NCI-H748 treated with DMSO at 0.1 percent for 48 hours (cell line): Measurements from ENCODE around the gene GRIFIN.
"Not testable (repeated sequence)": the region's sequence is repeated elsewhere in the genome, so short reads cannot be mapped to it uniquely, and the experiment has no call there.

Experiments
- DNase-seq: peaks from one replicate; lab custom pipeline; 2025; lab: John Stamatoyannopoulos, UW

The GRIFIN gene

DNA sequence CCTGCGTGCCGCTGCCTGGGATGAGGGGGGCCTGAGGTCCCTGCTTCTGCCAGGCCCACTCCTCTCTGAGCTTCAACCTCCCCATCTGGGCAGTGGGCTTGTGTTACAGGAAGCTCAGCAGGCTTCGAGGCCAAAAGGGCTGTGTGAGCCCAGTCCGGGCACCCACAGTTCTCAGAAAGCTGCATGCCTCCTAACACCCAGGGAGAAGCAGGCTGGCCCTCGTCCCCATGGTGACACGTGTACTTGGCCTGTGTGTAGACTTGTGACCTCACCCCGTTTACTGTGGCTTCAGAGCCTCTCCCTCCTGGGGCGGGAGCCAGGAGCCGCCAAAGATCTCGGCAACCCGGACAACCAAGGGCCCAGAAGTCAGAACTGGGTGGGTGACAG is 2.2 kb upstream of the GRIFIN start:
- DNase-seq: no peak

- DNase-seq: no peak
Observed at GRCh38 chr7:2477447-2478398, 1.5 kb upstream of the GRIFIN start.

- DNase-seq: no peak
Observed at GRCh38 chr7:2476776-2477446, 713 bp upstream of the GRIFIN start.

DNA sequence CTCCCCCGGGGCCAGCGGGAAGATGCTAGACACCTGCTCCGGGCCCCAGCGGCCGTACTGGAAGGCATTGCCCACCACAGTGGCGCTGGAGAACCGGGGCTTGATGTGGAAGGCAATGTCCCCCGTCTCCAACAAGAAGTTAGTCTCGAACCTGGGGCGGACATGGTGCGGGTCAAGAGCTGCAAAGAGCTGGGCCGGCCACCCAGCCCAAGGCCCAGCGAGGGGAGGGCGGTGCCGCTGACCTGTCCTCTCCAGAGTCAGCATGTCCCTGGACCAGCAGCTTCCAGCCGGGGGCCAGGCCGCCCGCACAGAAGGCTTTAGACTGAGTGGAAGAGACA is 551 bp downstream of the GRIFIN start:
- no peak for DNase-seq

DNA sequence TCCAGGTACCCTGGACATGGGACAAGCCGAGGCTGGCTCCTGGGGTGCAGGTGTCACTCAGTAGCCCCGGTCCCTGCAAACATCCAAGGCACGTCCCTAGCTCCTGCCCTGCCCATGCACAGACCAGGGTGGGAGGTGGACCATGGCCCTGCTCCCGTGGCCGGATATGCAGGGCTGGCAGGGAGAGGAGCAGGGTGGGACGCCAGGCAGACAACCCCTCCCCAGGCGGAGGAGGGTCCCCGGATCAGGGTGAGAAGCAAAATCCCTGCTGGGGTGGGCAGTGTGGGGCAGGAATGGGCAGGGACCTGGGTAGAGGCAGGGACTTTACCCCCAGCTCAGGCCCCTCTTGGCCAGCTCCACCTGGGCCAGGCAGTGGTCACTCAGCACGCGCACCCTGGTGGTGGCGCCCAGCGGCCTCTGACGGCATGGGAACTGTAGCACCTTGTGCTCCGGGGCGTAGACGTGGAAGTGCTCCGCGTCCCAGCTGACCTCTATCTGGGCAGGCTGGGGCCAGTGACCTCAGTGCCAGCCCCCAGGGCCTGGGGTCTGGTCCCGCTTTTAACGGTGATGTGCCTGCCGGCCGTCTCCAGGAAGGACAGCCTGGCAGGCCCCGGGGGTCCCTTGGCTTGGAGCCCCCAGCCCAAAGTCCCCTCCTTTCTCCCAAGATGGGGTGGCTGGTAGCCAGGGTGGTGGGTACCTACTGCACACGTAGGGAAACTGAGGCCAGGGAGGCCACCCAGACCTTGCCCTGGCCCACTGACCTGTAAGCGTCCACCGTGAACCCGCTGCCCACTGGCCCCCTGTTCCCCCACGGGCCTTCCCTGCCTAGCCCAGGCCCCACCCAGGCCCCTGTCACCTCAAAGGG is 1.2 kb downstream of the GRIFIN start:
- no peak for DNase-seq

- no peak for DNase-seq
Observed at GRCh38 chr7:2474224-2474623, 2.0 kb downstream of the GRIFIN start.

DNA sequence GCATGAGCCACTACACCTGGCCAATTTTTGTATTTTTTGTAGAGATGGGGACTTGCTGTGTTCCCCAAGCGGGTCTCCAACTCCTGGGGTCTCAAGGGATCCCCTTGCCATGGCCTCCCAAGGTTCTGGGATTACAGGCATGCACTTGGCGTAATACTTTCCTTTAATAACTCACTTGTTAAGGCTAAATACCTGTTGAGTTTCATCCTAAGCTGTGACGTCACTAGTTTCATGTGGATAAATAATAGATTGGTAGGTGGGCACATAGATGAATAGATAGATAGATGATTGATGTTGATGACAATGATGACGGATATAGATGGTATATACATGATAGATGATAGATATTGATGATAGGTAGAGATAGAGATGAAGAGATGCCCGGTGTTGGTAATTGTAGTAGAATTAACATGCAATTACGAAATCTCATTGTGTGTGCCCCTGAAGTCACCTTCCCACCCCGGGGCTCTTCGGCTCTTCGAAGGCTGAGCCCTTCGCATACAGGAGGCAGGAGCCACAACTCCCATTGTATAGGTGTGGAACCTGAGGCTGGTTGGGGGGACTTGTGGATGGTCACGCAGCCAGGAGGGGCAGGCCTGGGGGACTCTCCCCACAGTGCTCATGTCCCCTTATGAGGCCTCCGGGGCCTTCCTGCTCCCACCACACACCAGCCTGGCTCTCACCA is 2.6 kb downstream of the GRIFIN start:
- no peak for DNase-seq

- DNase-seq: no peak
Observed at GRCh38 chr7:2472739-2473138, 3.5 kb downstream of the GRIFIN start.

DNA sequence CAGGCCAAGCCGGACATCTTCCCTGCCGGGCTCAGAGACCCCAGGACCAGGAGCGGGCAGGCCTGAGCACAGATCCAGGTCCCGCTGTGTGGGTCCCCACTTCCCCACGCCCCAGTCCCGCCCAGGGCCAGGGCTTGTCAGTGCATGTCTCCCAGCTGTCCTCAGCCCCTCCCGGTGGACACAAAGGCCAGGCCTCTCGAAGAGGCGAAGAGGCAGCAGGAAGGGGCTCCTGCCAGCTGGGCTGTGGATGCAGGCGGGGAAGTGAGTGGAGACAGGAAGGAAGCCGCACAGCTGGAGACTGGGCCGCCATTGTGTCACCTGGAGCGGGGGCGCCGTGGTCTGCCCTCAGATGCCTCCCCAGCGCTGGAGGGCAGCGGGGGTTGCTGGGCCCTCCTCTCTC is 4.8 kb downstream of the GRIFIN start:
- DNase-seq: peak; percentile 14

DNA sequence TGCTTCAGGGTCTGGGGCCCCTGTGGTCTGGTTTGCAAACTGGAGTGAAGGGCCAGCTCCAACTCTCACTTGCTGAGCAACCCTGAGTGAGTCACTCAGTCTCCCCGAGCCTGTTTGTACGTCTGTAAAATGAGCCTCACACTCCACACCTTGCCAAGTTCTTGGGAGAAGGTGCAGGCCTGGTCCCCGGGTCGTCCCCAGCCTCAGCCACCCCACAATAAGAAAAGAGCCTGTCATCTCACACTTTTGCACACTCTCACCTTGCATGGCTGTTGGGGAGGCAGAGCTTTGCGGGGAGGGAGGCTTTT is 5.2 kb downstream of the GRIFIN start:
- no peak for DNase-seq

DNA sequence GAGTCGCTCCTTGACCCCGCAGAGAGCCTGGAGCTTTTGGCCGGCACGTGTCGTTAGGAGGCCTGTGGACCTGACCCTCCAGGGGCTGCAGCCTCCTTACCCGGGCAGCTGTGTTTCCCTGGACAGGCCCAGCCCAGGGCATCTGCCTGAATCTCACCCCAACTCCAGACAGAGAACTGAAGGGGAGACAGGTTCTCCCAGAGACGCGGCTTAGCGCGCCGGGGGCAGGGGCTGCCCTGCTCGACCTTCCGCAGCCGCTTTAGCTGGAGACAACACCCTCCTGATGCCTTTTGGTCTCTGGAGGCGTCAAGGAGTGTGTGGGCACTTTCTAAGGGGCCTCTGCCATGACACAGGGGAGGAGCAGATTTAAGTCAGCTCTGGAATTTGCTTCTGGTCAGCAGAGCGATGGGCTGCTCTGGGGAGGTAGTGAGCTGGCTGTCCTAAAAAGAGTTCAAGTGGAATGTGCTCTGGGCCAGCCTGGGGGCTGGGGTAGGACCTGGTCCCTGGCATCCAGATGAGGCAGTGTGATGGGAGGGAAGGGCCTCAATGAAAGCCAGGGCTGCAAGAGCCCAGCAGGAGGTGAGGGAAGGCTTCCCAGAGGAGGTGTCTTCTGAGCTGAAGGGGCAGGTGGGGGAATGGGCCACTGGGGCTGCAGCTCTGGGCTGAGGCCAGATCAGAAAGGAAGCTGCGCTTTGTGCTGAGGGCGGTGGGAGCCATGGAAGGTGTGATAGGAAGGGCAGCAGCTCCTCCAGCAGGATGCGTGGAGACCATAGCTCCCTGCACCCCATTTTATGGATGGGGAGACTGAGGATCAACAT is 5.8 kb downstream of the GRIFIN start:
- DNase-seq: no peak

GRCh38 chr7:2469460-2470203 is 6.6 kb downstream of the GRIFIN start:
- DNase-seq: not testable (repeated sequence)

DNA sequence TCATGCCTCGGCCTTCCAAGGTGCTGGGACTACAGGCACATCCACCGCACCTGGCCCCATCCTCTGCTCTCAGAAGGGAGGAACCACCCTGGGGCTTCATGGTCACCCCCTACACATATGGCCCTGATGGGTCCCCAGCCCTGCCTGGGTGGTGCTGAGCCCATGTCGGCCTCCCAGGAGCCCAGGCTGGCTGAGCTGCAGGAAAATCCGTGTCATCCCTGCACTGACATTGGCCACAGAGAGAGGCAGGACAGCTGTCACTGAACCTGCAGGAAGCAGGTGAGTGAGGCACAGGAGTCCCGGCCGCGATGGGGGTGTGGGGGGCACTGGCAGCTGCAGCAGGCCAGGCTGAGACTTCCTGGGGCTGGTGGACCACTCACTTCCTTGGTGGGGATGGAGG is 8.0 kb downstream of the GRIFIN start:
- no peak for DNase-seq

DNA sequence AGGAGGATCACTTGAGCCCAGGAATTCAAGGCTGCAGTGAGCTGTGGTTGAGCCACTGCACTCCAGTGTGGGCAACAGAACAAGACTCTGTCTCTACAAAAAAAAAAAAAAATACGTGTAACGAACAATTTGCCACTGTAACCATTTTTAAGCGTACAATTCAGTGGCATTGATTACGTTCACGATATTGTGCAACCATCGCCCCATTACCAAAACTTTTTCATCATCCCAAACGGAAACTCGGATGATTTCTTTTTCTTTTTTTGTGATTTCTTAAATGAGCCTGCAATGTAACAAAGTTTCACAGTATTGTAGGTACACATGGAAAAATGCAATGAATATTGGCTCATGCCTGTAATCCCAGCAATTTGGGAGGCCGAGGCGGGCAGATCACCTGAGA is 9.5 kb downstream of the GRIFIN start:
- no peak for DNase-seq

DNA sequence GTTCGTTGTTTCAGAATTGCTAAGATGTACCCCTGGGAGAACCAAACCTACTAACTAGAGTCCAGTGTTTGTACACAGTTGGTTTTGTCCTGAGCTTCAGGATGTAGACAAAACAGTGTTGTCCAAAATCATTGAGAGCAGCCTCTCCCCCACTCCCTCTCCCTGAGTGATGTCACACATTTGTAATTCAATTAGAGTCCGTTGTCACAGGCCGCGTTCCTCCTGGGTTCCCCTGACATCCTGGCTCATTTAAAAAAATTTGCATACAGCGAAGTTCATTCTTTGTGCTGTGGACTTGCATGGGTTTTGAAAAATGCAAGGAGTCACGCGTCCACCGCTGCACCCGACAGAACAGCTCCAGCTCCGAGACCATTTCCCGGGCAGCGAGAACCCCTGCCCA is 10.3 kb downstream of the GRIFIN start:
- DNase-seq: no peak

DNA sequence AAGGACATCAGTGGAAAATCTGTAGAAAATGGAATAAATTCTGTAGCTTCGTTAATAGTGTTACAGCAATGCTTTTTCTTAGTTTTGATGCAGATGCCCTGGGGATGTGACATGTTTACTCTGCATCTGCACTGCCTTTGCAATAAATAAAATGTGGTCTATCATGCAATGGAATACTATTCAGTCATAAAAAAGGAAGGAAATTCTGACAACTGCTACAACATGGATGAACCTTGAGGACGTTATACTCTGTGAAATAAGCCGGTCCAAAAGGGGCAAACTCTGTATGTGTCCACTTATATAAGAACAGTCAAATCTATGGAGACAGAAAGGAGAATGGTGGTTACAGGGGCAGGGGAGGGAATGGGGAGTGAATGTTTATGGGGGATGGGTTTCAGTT is 13.5 kb downstream of the GRIFIN start:
- no peak for DNase-seq

GRCh38 chr7:2461268-2462026 is 14.8 kb downstream of the GRIFIN start:
- no peak for DNase-seq

GRCh38 chr7:2460641-2461040 is 15.6 kb downstream of the GRIFIN start:
- DNase-seq: no peak

DNA sequence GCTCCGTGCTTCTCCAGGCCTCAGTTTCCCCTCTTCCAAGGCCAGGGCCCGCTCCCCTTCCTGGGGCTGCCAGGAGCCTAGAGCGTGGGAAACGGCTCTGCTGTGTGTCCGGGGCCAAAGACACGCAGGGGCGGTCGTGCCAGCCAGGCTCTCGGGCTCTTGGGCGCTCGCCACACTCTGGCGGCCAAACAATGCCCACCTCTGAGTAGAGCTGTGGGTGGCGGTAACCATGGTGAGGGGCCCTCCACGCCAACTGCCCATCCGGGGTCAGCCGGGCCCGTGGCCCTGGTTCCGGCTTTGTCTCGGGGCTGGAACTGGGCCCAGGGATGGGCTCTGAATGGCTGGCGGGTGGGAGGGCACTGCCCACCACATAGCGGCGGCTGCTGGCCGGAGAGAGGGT is 16.0 kb downstream of the GRIFIN start:
- DNase-seq: no peak

- DNase-seq: no peak
Observed at GRCh38 chr7:2459674-2460073, 16.5 kb downstream of the GRIFIN start.
